ENCODE data around the gene SHISA3.

SHISA3 gene

DNA sequence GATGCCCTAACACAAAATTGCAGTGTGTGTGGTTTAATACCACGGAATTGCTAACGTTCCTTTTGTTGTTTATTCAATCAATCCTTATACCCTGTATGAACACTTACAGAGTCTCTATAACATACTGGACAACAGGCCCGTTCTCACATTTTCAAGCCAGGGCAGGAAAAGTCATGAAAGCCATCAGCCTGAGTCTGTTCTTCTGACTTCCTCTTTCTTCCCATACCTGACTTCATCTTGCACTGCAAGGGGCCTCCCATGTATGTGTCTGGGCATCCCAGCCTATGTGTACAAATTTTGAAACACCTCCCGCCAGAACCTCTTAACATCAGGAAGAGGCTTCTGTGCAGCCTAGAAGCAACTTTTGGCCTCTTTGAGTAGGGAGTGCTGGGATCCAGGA, 4.9 kb upstream of the SHISA3 start:
- DNase-seq, result no peak

DNA sequence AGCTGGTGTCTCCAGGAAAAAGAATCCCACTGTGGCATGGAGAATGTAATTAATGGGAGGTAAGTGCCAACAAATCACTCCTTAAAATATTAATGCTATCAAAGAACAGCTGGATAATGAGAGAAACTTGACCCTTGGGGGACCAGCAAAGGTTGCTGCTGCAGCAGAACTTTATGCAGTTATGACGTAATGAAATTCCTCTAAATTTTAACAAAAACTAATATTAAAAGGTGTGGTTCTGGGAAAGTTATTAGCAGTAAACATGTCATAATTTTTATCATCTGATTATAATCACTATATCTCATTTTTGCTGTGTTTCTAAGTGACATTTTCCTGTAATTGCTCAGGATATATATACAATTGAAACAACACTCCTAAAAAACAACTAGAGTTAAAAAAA, 1.7 kb upstream of the SHISA3 start:
- no peak for DNase-seq

DNA sequence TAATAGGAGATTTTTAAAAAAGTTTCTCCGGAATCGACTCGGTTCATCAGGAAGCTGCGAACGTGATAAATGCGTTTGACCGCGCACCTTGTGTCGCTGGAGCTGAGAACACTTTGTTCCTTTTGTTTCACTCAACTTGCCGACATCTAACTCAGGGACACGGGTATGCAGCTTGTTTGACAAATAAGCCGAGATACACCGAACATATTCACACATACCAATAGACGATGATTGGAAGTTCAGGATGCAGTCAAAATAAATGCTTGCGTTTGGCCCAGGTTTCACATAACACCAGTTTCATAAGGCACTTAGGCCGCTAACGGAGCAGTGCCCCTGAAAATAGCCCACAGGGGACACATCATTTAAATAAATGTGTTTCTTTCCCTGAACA, 932 bp upstream of the SHISA3 start:
- no peak for DNase-seq

DNA sequence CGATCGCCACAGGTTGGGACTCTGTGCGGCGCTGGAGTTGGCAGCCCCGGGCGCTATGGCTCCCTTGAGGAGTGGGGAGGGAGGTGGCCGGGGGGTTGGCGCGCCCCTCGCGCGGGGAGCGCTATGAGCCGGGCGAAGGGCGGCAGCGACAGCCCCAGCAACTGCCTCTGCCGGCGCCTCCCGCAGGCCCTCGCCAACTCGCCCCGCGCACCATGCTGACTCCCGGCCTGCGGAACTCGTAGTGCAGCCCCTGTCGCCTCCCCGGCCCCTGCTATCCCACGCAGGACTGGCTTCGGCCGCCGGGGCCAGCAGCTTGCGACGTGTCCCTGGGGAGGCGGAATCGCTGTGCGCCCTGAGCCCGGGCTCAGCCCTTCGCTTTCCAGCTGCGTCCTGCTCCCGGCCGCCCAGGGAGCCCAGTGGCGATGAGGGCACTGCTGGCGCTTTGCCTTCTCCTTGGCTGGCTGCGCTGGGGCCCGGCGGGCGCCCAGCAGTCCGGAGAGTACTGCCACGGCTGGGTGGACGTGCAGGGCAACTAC, 415 bp downstream of the SHISA3 start:
- no peak for DNase-seq

DNA sequence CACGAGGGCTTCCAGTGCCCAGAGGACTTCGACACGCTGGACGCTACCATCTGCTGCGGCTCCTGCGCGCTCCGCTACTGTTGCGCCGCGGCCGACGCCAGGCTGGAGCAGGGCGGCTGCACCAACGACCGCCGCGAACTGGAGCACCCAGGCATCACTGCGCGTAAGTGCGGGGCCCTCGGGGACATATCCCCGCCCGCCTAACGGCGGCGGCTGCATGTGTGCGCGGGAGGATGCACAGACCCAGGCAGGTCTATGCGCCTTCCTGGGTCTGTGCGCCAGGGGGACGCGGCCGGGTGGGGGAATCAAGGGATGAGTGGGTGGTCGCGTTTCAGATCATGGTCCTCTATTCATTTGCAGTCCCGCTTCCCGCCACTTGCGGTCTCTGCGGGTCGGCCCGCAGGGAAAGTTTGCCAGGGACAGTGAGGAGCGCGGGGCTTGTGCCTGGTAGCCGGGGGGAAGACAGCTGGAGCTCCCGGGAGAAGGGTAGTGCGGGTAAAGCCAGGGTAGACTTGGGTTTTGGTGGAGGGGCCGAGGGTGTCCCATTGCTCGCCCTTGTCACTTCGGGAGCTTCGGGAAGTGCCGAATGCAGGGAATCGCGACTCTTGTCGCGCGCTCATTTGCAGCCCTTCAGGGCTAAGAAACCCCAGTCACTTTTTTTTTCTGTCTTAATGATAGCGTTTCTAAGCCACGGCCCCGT, 1.0 kb downstream of the SHISA3 start:
- DNase-seq, result no peak

DNA sequence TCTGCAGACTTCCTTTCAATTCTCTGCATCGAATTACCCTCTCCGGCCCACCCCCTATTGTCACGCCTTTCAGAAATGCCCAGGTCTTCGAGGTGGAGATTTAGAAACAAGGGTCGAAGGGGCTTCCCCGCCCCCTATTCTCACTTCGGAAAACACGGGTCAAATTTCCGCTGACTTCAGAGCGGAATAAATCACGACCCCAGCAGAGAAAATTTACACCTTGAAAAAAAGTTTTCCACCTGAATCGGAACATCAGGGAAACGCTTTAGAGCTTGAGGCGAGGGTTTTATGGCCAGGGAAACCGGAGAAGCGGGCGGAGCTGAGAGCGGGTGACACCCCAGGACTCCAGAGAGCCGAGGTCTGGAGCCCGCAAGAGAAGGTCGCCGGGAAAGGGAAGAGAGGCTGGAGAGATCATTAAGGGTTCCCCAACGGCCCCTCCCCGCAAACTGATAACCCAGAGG, 1.6 kb downstream of the SHISA3 start:
- no peak for DNase-seq

DNA sequence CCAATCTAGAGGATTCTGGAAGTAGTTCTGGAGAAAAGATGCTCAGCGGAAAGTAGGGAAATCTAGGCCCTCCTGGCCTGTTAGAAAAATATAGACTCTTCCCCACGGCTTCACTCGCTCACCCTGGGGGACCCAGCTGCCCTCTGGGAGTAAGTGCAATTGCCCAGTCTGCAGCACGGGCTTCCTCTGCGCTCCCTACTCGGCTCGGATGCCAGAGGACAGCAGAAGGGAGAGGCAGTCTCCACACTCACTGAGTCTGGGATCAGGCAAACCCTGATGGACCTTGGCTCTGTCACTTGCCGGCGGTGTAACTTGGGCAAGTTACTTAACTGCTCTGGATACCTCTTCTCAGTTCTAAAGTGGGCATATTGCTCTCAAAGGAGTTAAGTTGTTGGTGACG, 2.1 kb downstream of the SHISA3 start:
- no peak for DNase-seq

DNA sequence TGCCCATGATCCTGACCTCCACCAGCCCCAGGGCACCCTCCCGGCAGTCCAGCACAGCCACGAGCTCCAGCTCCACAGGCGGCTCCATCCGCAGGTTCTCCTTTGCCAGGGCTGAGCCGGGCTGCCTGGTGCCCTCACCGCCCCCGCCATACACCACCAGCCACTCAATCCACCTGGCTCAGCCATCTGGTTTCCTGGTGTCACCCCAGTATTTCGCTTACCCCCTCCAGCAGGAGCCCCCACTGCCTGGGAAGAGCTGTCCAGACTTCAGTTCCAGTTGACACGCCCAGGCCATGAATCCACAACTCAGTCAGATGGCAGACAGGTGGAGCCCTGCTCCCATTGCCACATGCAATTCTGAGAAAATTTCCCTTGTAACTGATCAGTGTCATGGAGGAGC, 3.9 kb downstream of the SHISA3 start:
- DNase-seq, result no peak

DNA sequence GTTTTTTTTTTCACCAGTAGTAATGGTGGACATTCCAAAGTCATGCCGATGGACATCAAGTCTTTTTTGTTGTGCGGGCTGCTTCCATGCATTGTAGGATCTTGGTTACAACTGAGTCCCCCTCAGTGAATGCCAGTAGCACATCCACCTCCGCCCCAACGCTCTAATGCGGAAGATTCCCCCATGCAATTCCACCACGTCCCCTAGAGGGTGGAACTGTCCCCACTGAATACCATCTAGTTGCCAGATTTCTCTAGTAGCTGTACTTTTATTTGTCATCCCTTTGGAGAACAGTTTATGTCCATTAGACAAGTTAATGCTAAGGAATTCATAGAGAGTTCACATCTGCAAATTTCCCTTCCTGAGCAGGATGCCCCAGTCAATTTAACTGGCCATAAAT, 6.7 kb downstream of the SHISA3 start:
- no peak for DNase-seq

DNA sequence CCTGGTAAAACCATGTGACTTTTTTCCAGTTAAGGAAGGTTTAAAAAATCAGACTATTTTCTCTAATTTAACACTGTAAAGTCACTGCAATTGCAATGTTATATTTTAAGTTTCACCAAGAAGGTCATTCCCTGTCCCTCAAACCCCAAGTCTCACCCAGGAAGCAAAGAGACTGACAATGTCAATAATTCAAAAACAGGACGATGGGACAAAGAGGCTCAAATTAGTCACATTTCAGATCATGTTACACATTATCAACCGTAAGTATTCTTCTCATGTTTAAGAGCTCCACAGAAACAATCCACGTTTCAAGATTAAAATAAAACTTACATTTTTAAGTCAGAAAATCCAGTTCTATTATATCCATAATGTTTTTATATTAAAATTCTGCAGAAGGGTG, 13.2 kb downstream of the SHISA3 start:
- DNase-seq, result no peak

DNA sequence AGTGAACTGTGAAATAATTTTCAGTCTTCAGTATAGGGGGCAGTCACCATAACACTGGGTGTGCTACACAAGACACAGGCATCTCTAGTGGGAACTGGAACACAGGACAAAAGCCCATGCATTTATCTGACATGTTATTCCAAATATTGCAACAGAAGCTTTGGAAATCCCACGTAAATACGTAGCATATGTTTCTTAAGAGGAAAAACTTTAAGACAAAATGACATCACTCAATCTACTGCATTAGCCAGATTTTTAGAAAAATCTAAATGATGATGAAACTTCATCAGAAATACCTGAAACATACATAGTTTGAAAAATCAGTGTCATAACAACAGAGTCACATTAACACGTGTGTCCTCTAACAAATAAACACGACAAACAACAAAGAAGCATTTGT, 14.5 kb downstream of the SHISA3 start:
- no peak for DNase-seq

DNA sequence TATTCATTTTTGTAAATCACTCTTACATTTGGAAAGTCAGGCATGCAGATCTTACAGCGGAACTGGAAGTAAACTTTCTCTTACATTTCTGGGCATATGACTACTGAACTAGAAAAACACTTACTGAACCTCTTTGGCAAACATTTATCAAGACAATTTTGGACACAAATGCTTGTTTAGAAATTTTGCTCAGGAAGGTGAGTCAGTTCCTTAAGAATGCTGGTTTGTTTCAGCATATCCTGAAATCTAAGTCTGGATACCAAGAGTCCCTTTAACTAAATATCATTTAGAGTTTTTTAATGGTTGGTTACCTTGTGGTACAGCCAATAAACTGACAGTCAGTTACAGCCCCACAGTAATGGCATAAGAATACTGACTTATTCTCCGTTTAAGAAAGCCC, 15.0 kb downstream of the SHISA3 start:
- DNase-seq, result no peak

DNA sequence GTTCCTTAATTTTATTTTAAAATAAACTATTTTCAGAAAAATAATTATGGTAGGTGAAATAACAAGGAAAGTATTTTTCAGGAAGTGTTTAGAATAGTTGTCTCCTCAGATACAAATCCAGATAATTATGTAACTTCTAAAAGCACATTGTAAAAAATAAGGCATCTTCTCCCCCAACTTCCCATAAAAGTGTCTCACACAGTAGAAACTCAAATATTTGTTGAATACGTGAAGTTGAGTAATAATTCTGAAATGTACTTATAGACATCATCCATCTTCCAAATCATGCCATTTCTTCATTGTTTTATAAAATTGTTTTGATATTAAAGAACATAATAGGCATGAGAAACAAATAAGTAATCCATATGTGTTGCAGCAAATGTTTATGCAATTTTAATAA, 18.0 kb downstream of the SHISA3 start:
- DNase-seq, result no peak

DNA sequence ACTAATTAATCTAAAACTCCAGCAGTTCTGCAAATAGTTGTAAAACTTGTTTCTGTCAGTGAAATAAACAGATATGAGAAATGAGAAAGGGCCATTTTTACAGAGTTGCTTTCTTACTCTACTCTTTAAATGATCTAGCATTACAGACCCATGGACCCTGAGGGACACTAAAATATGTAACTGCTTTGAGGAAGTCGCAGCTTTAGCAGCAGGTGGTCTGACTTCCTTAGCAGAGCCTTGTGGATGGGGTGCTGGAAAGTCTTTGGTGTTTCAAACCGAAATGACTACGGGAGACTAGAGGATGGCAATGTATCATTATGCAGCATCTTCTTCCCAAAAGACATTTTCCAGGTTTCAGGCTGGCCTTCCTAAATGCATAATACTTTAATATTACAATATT, 18.7 kb downstream of the SHISA3 start:
- no peak for DNase-seq

DNA sequence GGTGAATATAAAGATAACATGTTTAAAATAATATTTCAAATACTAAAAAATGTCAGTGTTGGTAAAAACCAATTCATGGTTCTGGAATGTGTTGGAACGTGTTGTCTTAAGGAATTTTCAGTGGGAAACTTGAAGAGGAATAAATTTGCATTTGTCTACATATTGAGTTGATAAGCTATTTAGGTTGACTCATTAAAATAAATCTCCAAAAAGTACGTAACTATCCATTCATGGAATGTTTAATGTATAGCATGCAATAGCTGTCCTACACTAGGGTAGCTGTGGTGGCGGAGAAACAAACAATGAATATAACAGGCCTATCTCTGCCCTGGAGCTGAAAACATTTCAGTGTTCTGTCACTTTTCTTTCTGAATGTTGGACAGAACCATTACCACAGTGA, 20.3 kb downstream of the SHISA3 start:
- no peak for DNase-seq

DNA sequence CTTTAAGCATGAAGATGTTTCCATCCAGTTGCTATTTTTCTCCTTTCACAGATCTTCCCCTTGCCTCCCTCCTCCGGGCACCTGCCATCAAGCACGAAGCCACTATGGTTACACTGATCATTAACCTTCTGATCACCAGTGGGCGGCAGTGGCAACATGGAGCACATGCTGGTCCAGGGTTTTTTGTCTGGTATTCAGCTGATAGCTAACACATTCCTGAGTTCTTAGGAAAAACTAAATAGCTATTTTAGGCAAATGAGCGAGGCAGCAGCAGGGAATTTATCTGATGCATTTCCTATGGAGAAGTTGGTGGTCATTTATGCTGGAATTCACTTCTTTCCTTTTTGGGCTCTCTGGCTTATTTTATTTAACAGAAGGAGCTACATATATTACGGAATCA, 22.9 kb downstream of the SHISA3 start:
- DNase-seq, result no peak

DNA sequence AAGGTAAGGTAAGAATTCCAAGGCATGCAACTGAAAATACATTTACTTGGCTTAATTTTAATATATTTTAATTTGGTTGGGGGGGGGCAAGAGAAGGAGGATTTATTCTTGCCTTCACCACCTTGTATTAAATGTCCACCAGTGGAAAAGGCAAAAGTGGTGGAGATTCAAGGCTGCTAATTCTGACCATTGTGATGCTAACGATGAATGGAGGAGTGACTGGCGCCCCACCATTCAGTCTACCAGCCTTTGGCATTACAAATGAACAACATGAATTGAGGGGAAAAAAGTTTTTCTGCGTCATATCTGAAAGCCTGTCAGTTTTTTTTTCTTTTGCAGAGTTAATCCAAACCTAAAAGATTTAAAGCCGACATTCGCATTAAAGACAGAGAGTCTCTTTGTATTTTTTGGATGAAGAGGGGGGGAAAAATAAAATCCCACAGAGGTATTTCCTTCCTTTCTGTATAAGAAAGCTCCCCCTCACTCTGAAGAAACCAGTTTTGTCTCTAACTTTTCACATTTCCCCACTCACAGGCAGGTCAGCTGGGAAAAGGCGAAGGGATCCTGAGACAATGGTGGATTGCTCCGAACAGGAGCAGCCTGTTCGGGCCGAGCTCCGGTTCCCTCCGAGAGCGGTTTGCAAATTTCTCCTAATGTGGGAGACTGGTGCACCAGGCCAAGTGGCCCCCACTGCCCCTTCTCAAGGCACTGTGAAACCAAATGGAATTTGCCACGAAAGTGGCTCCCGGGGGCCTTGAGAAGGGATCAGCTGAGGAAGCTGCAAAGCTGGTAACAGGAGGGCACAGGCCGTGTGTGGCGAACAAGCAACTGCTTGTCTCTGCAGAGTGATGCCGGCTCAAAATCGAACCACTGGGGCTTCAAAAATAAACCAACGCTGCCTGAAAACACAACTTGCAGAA, 28.1 kb downstream of the SHISA3 start:
- no peak for DNase-seq

DNA sequence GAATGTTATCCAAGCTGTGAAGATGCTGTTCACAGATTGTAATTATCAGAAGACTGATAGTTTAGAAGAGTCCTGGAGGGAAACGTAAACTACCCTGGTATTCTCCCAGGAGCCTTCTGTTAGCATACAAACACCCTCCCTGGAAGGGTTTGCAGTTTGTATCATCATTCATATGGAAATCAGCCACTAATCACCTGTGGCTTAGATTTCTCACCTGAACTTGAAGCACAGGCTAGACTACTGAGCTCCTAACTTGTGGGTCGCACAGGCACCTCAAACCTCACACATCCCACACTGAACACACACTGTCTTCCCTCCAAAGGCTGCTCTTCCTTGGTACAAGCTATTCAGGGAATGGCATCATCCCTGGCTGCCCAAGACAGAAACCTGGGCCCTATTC, 30.7 kb downstream of the SHISA3 start:
- no peak for DNase-seq

DNA sequence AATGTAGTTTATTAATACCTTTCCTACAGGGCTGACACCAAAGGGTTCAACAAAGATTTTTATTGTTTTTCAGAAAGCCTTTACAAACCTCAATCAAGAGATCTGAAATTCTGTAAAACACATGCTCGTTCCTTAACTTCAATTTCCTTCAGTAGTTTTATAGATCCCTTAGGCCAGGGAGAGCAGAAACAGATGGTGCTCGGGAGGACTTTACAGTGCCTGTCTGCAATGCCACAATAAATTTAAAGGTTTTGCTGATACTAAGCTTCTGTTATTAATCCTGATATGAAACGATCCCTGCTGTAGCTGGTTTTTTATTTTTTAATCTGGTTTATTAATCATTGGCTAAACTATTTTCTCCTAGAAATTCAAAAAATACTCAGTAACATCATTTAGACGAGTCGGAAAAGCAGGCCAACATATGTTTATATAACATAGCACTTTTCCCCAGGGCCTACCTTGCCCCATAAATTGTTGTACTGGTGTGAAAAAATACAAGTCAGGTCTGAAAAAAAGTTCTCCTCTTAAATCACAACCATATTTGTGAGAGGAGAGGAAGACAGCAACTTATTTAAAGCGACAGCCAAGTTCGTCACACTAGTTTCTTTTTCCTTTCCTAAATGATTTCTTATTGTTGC, 39.8 kb downstream of the SHISA3 start:
- no peak for DNase-seq

DNA sequence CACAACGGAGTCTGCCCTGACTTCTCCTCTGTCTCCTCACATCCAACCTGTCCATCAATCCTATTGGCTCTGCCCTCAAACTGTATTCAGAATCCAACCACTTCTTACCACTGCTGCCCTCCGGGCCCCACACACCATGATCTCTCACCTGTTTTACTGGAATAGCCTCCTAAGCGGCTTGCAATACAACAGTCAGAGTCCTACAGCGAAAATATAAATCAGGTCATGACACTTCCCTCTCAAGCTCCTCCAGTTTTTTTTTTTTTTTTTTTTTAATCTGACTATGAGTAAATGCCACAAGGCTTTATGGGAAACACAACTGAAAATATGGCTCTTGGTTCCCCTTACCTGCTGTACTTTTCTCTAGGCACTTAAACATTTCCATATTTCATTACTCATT, 42.8 kb downstream of the SHISA3 start:
- DNase-seq, result no peak

DNA sequence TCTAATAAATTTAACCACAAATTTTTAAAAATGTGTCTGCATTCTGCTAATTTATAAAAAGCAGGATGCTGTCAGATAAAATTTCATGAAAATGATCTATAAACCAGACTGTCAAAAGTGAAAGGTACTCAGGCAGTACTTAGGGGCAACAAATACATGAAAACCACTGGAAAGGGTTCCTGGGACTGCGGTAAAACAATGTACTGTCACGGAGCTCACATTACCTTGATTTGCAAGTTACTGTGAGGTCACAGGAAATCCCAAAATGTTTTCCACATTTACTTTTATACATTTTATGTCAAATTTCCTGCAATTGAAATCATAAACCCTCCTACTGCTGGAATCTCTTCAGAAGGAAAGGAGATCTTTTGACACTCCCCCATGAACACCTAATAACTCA, 45.3 kb downstream of the SHISA3 start:
- no peak for DNase-seq

DNA sequence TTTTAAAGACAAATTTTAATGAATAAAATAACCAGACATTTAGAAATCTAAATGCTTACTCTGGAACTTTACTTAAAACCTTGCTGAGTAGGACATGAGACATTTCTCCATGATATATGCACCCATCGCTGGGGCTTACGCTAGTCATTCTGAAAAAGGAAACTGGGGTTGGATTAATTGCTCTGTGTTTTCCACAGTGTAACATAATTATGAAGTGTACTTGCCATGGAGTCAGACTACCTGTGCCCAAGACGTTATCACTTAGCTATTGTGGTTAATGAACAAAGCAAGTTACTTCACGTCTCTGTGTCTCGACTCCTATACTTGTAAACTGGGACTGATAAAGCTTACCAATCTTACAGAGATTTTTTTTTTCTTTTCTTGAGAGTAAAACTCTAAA, 47.8 kb downstream of the SHISA3 start:
- no peak for DNase-seq

DNA sequence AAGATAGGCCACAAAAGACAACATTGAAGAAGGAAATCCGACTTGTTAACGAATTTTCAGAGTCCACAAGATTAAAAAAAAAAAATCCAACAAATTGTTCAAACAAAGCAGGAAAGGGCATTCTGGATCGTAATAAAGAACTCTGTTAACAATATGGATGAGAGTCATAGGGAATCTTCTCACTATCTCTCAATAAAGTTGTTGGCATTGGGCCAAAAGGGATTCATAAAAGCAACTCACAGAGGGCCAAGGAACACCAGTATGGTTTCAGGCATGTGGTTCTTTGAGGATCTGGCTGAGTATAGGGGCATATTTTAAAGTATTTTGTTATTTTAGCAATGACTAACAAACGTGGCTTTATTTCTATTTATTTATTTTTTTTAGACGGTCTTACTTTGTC, 49.5 kb downstream of the SHISA3 start:
- no peak for DNase-seq
